DND-41 (cell line): ENCODE results near the gene MICA.
A peak's percentile ranks its signal among the peaks of the same experiment; 100 is the strongest.

Experiments
- CTCF ChIP-seq: IDR thresholded peaks from 2 replicates; pipeline ENCODE4 v1.5.1; 2012; ENCODE audit warnings: borderline replicate concordance, low read length, moderate library complexity, mild to moderate bottlenecking; ENCODE audit not compliant: poor library complexity, severe bottlenecking; ENCODE audit errors: extremely low read depth
- EZH2 ChIP-seq: IDR thresholded peaks from 3 replicates; pipeline ENCODE4 v1.6.1; 2012; ENCODE audit warnings: borderline replicate concordance, low read depth, mild to moderate bottlenecking, moderate library complexity, low read length, inconsistent platforms; ENCODE audit not compliant: severe bottlenecking

GRCh38 chr6:31399589-31400466 is 3.6 kb upstream of the MICA start:
- peak; percentile 94 for TF ChIP-seq CTCF
- no peak for TF ChIP-seq EZH2
